Progenitor cell of endocrine pancreas (in vitro differentiated cells): ENCODE results near the gene NT5C2. TPM values are rescaled to one million over a fixed set of nuclear protein-coding genes. Genes with fewer than 3 reads are reported as not detected.
"Not testable (repeated sequence)": the region's sequence is repeated elsewhere in the genome, so short reads cannot be mapped to it uniquely, and the experiment has no call there.

ENCODE experiments used
- DNase-seq: peaks from one replicate; pipeline ENCODE4 v3.0.0; 2021; ENCODE audit warnings: low spot score; ENCODE audit not compliant: unreplicated experiment
- H3K27ac Mint-ChIP-seq: 2 replicates; pipeline ENCODE4 v1.8.0; 2021; ENCODE audit warnings: mild to moderate bottlenecking, moderate library complexity, mixed read lengths
- H3K27me3 Mint-ChIP-seq: 2 replicates; pipeline ENCODE4 v1.8.0; 2021; ENCODE audit warnings: mixed read lengths
- H3K36me3 Mint-ChIP-seq: 2 replicates; pipeline ENCODE4 v1.8.0; 2022; ENCODE audit warnings: mixed read lengths; ENCODE audit not compliant: insufficient read depth
- H3K4me1 Mint-ChIP-seq: 2 replicates; pipeline ENCODE4 v1.8.0; 2021; ENCODE audit warnings: low read depth, mixed read lengths
- H3K4me3 Mint-ChIP-seq: 2 replicates; pipeline ENCODE4 v1.8.0; 2021; ENCODE audit warnings: low read depth, mild to moderate bottlenecking, moderate library complexity, mixed read lengths
- H3K9me3 Mint-ChIP-seq: 2 replicates; pipeline ENCODE4 v1.8.0; 2021; ENCODE audit warnings: low read depth, mixed read lengths
- CTCF ChIP-seq: fragments of 200-600 bp; sonication (generic); IDR thresholded peaks from one replicate; pipeline ENCODE4 v1.5.0; 2021; ENCODE audit warnings: antibody characterized with exemption, mild to moderate bottlenecking; ENCODE audit not compliant: unreplicated experiment
- total RNA-seq: library from RNA; stranded (reverse); gene quantifications from 2 replicates; pipeline ENCODE4 v1.2.1, GENCODE V29; 2021

NT5C2 gene
- total RNA-seq, 1 donor from 2014 or later = 131 TPM

GRCh38 chr10:103181244-103181643 lies 11.8 kb downstream of the NT5C2 start:
- DNase-seq = no peak
- no peak overlapping the region for H3K27ac Mint-ChIP-seq
- peaks cover 10% of the 10 kb centered on the region for H3K36me3 Mint-ChIP-seq
- H3K9me3 Mint-ChIP-seq = no peaks in the 10 kb centered on the region
- no peaks in the 10 kb centered on the region for H3K27me3 Mint-ChIP-seq
- no peak overlapping the region for H3K4me3 Mint-ChIP-seq
- peaks cover 29% of the 10 kb centered on the region for H3K4me1 Mint-ChIP-seq
- no peak for TF ChIP-seq CTCF

- no peak for TF ChIP-seq CTCF
- Mint-ChIP-seq H3K36me3 (peaks cover 10% of the 10 kb centered on the region), H3K4me3 (no peak overlapping the region), H3K9me3 (no peaks in the 10 kb centered on the region), H3K4me1 (peaks cover 26% of the 10 kb centered on the region), H3K27me3 (no peaks in the 10 kb centered on the region), H3K27ac (no peak overlapping the region)
- no peak for DNase-seq
Measured at GRCh38 chr10:103180491-103180890, 12.6 kb downstream of the NT5C2 start.

- H3K4me3 Mint-ChIP-seq = no peak overlapping the region
- no peaks in the 10 kb centered on the region for H3K27me3 Mint-ChIP-seq
- H3K9me3 Mint-ChIP-seq = no peaks in the 10 kb centered on the region
- H3K4me1 Mint-ChIP-seq = peaks cover 2% of the 10 kb centered on the region
- no peak for TF ChIP-seq CTCF
- H3K27ac Mint-ChIP-seq = no peak overlapping the region
- peaks cover 11% of the 10 kb centered on the region for H3K36me3 Mint-ChIP-seq
- no peak for DNase-seq
Measured at GRCh38 chr10:103177123-103177522, 15.9 kb downstream of the NT5C2 start.

- H3K27me3 Mint-ChIP-seq = no peaks in the 10 kb centered on the region
- no peaks in the 10 kb centered on the region for H3K9me3 Mint-ChIP-seq
- peaks cover 14% of the 10 kb centered on the region for H3K36me3 Mint-ChIP-seq
- TF ChIP-seq CTCF = no peak
- DNase-seq = no peak
- H3K27ac Mint-ChIP-seq = no peak overlapping the region
- H3K4me3 Mint-ChIP-seq = no peak overlapping the region
- no peaks in the 10 kb centered on the region for H3K4me1 Mint-ChIP-seq
Measured at GRCh38 chr10:103175580-103176285, 17.3 kb downstream of the NT5C2 start.

GRCh38 chr10:103174324-103174723 lies 18.7 kb downstream of the NT5C2 start:
- peaks cover 13% of the 10 kb centered on the region for H3K36me3 Mint-ChIP-seq
- DNase-seq, H3K27ac Mint-ChIP-seq, H3K4me1 Mint-ChIP-seq, H3K9me3 Mint-ChIP-seq, H3K27me3 Mint-ChIP-seq, H3K4me3 Mint-ChIP-seq: not testable (repeated sequence)

GRCh38 chr10:103171278-103171677 lies 21.8 kb downstream of the NT5C2 start:
- no peak for TF ChIP-seq CTCF

More at GRCh38 chr10:103171278-103171677, 21.8 kb downstream of the NT5C2 start:
- peaks cover 3% of the 10 kb centered on the region for H3K4me1 Mint-ChIP-seq
- H3K27ac Mint-ChIP-seq = peak overlapping the region; percentile 57
- H3K9me3 Mint-ChIP-seq = no peaks in the 10 kb centered on the region
- no peak overlapping the region for H3K4me3 Mint-ChIP-seq
- no peaks in the 10 kb centered on the region for H3K27me3 Mint-ChIP-seq
- DNase-seq = no peak
- H3K36me3 Mint-ChIP-seq = peaks cover 15% of the 10 kb centered on the region
